ENCODE results near the gene NABP1.
A peak's percentile ranks its signal among the peaks of the same experiment; 100 is the strongest.

Gene NABP1

DNA sequence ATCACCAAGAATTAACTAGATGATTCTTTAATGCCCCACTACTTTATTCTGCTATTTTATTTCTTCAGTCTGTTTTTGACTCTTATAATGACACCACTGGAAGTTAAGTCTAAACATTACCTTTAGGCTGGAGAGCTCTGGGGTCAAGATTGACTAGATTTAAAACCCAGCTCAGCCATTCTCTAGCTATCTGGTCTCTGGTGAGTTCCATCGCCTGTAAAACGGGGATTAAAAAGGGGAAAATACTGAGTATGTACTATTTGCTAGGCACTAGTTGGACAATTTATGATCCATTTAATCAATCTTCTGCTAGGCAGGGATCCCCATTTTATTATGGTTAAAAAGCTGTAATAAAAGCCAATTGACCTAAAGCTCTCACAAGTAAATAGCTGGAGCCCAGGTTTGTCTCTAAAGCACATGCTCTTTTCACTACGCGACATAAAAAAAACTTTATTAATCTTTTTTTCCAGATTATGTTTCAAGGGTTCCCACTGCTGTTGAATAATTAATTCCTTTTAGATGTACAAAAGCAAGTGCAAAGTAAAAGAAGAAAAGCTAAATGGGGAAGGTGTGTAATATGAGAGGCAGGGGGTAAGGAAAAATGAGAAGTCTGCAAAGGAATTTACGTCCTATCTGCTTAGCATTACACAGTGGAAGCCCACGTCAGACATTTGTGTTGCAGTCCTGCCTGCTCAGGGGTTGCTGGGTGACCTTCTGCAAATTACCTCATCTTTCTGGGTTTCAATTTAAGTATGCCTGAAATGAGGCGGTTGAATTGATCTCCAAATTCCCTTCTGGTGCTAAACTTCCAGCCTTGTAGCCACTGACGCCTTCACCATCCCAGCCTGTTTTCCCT, 918 bp upstream of the NABP1 start:
- DNase-seq (ENCODE audit: low read depth in 1 of 2, low spot score in 1 of 2), result peak in 1 of 2 experiments; percentile 16
- in situ Hi-C loops (cut with HindIII; ENCODE audit: low pct_unique_long_range_greater_than_20kb, low sequenced_read_pairs), result no loop called here
- TF ChIP-seq JUND (IDR thresholded peaks at IDR 0.05; ENCODE audit: low read depth), result no peak

DNA sequence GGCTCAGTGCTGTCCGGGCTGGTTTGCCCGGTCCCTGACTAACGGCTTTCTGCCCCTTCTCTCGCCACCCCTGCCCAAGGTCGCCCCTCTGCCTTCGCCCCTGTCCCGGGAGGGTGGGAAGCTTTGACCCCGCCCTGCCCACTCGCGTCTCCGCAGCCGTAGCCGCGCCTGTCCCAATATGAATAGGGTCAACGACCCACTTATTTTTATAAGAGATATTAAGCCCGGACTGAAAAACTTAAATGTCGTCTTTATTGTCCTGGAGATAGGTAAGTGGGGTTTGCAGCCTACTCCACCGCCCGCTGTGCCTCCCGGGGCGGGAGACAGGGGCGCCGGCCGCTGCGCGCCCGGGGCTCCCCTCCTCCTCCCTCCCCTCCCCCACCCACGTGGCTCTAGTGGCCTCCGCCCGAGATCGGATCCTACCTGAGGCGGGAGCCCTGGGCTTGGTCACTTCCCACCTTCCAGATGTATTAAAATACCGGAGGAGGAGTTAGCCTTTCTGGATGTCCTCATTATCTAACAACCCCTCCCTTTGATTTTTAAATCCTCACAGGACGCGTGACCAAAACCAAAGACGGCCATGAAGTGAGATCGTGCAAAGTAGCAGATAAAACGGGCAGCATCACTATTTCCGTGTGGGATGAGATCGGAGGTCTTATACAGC, 633 bp downstream of the NABP1 start:
- in situ Hi-C loops (cut with HindIII; ENCODE audit: low pct_unique_long_range_greater_than_20kb, low sequenced_read_pairs), result no loop called here
- peak in 1 of 2 experiments; percentile 33 for DNase-seq (ENCODE audit: low read depth in 1 of 2, low spot score in 1 of 2)

DNA sequence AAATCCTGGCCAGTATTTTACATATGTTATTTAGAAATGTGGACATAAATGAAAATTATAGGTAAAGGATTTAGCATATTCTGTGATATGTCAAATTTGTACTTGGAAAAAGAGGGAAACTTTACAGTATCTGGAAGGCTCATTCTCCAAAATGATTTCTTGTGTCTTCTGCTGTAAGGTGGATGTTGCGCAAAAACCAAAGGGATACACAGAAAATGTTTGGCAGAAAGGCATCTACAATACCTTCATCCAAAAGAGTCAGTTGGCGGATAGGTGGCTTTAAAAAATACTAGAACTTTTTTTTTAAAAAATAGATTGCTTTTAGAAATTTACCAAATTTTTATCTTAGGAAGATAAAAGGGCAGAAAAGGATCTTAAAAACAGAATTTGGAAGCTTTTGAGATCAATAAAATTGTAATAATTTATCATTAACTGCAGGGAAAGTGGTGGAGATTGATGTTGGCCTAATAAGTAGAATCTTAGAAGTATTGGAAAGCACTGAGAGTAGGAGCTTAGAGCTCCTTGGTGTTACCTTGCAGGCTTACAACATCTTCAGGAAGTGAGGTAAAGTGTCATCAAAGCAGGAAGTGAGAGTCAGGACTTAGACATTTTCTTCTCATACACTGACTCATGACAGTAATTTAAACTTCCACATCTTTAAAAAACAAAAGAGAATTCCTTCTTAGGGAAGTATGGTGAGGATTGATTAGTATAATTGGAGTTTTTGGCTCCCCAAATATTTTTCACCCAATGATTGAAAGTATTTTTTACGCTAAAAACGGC, 2.1 kb downstream of the NABP1 start:
- no peak for TF ChIP-seq JUND (IDR thresholded peaks at IDR 0.05; ENCODE audit: low read depth)
- DNase-seq (ENCODE audit: low read depth in 1 of 2, low spot score in 1 of 2), result peak in 1 of 2 experiments; percentile 24
- in situ Hi-C loops (cut with HindIII; ENCODE audit: low pct_unique_long_range_greater_than_20kb, low sequenced_read_pairs), result no loop called here

More for the DNA sequence above, 633 bp downstream of the NABP1 start:
- TF ChIP-seq JUND (IDR thresholded peaks at IDR 0.05; ENCODE audit: low read depth), result no peak

DNA sequence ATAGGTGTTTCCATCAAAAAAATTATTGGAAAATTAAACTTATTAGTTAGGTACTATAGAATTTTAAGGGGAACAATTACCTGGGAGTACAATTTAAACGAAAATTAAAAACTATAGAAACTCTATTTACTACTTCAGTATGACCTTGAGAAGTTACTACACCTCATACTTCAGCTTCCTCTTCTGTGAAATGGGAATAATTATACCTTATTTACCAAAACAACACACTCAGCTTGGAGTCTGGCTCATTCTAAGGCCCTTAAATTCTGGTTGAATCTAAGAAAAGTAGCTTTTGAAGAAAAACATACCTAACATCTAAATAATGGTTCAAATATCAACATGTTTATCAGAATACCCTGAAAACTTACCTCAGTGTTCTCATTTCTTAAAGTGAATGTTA, 2.7 kb downstream of the NABP1 start:
- DNase-seq (ENCODE audit: low read depth in 1 of 2, low spot score in 1 of 2), result no peak
- no peak for TF ChIP-seq JUND (IDR thresholded peaks at IDR 0.05; ENCODE audit: low read depth)
- in situ Hi-C loops (cut with HindIII; ENCODE audit: low pct_unique_long_range_greater_than_20kb, low sequenced_read_pairs), result no loop called here

DNA sequence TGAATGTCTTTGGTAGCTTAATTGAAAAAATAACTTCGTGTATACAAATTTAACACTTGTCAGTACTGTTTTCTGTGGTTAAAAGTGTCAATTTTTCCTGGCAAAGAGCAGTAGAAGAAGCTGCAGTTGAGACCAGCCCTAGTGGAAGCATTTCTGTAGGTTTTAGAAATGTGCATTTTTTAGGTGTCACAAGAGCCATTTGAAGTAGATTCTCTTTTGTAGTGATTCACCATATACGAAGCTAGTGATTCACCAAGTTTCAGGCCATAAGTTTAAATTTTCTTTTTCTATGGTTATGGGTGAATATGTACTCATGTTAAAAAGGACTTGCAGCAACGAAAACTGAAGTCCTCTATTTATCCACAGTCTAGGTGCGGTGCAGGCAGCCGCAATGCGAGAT, 4.2 kb downstream of the NABP1 start:
- no peak for DNase-seq (ENCODE audit: low read depth in 1 of 2, low spot score in 1 of 2)
- TF ChIP-seq JUND (IDR thresholded peaks at IDR 0.05; ENCODE audit: low read depth), result no peak
- in situ Hi-C loops (cut with HindIII; ENCODE audit: low pct_unique_long_range_greater_than_20kb, low sequenced_read_pairs), result no loop called here

DNA sequence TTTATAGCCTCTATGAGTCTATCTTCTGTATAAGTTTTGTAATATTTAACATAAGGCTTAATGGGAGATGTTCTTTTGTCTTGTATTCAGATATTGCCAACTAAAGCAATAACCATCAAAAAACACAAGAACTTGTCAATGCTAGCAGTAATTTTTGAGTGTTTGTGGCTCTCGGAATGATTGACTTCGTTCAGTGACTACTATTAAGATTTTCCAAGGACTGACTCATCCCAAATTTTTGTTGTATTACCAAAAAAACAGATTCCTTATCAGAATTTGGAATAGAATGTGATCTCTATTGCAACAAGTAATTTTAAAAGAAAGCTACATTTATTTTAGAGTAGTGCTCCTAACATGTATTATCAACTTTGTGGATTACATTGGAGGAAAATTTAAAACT, 8.1 kb downstream of the NABP1 start:
- DNase-seq (ENCODE audit: low read depth in 1 of 2, low spot score in 1 of 2), result no peak
- in situ Hi-C loops (cut with HindIII; ENCODE audit: low pct_unique_long_range_greater_than_20kb, low sequenced_read_pairs), result no loop called here
- no peak for TF ChIP-seq JUND (IDR thresholded peaks at IDR 0.05; ENCODE audit: low read depth)

DNA sequence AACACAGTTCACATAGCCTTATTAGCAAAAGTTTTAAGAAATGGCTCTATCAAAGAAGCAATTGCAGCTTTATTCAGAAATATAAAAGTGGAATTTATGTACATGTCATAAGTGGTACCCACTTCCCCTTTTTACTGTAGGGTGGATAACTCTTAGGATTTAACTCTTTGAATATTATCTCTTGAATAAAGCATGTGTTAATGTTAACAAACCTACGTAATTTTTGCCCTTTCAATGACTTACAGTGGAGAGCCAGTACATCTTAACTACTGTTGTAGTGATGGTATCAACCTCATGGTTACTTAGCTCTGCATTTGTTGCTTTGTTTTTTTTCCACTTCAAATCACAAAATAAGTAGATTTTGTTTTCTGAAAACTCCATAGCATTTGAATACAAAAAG, 8.8 kb downstream of the NABP1 start:
- DNase-seq (ENCODE audit: low read depth in 1 of 2, low spot score in 1 of 2), result no peak
- in situ Hi-C loops (cut with HindIII; ENCODE audit: low pct_unique_long_range_greater_than_20kb, low sequenced_read_pairs), result no loop called here
- no peak for TF ChIP-seq JUND (IDR thresholded peaks at IDR 0.05; ENCODE audit: low read depth)

DNA sequence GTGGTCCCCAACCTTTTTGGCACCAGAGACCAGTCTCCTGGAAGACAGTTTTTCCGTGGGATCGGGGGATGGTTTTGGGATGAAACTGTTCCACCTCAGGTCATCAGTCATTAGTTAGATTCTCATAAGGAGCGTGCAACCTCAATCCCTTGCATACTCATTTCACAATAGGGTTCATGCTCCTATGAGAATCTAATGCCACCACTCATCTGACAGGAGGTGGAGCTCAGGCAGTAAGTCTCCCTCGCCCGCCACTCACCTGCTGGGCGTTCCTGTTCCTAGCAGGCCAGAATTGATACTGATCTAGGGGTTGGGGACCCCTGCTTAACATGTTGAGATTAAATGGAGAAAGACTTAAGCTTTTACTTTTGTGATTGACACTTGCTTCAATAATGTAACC, 9.9 kb downstream of the NABP1 start:
- in situ Hi-C loops (cut with HindIII; ENCODE audit: low pct_unique_long_range_greater_than_20kb, low sequenced_read_pairs), result no loop called here
- no peak for DNase-seq (ENCODE audit: low read depth in 1 of 2, low spot score in 1 of 2)
- TF ChIP-seq JUND (IDR thresholded peaks at IDR 0.05; ENCODE audit: low read depth), result no peak

DNA sequence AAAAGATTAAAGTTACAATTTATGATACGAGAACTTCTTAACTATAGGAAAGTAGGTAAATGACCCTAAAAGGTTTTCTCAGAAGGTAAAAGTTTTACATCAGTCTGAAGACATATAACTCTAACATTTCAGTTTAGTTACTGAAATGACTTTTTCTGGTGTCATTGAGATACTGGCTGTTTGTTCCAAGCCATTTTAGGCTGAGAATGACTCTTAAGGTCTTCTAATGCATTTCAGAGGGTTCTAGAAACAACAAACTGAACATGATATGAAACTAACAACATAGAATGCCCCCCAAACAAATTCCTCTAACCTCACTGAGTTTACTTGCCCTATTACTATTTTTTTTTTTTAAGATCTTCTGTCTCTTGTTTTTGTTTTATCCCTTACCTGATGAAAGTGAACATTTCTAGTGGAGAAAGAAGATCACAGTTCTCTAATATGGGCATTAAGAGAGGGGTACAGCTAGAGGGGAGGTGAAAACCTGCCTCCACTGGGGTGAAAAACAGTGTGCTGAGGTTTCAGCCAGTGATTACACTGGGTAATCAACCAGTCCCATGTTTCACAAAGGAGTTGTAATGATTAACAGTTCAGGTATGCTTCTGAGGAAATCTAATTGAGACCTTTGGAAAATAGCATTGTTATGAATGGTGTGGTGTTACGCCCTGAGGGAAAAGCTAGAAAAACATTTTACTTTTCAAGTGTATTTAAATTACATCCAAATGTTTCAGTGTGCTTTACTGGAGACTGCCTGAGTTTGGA, 11.2 kb downstream of the NABP1 start:
- peak in 1 of 2 experiments; percentile 10 for DNase-seq (ENCODE audit: low read depth in 1 of 2, low spot score in 1 of 2)
- in situ Hi-C loops (cut with HindIII; ENCODE audit: low pct_unique_long_range_greater_than_20kb, low sequenced_read_pairs), result no loop called here
- TF ChIP-seq JUND (IDR thresholded peaks at IDR 0.05; ENCODE audit: low read depth), result no peak

DNA sequence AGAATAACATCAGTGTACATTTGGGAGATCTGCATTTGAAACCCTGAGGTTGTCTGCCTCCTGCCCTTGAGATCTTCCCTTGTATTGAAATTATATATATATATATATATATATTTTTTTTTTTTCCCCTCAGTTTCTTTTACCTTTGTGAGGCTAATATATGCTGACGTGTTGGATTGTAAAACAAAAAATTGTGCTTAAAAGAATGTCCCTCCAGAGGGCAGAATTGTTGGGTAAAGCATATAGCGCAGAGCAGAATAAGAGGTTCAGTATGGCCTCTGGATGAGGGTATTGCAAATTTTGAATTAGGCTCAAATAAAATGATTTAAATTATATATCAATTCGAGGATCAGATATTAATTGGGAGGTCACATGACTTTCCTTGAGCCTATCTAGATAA, 12.4 kb downstream of the NABP1 start:
- no peak for TF ChIP-seq JUND (IDR thresholded peaks at IDR 0.05; ENCODE audit: low read depth)
- peak in 1 of 2 experiments; percentile 3 for DNase-seq (ENCODE audit: low read depth in 1 of 2, low spot score in 1 of 2)
- in situ Hi-C loops (cut with HindIII; ENCODE audit: low pct_unique_long_range_greater_than_20kb, low sequenced_read_pairs), result no loop called here

DNA sequence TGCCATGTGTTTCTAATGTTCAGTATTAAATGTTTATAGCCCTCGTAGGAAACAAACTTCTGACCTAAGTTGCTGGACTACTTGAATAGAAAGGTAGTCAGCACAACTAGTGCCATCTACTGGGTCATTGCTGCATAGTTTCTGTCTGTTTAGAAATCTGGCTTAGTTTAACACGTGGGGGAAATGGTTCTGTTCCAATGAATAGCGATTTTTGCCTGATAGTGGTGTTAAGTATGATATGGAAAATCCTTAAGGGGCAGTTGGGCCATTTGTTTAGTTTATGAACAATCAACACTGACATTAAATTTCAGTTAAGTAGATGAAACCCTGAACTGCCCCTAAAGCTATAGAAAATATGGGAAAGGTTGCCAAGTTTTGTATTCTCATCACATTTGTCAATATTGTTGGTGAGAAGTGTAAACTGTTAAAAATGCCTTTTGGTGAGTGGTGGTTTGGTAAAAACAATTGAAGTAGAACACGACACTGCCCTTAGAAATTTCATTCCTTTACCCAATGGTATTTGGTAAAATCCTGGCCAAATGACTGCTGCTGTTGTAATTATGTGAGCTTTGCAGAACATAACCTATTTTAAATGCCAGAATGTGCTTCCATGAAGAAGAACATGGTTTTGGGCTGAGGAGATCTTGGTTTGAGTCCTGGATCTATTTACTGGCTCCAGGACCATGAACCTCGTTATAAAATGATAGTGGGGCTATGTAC, 13.2 kb downstream of the NABP1 start:
- peak; percentile 51 to 75 for DNase-seq (ENCODE audit: low read depth in 1 of 2, low spot score in 1 of 2)
- in situ Hi-C loops (cut with HindIII; ENCODE audit: low pct_unique_long_range_greater_than_20kb, low sequenced_read_pairs), result no loop called here
- no peak for TF ChIP-seq JUND (IDR thresholded peaks at IDR 0.05; ENCODE audit: low read depth)

Data from T47D (cell line).